NCI-H774 (cell line): ENCODE measurements around the gene IFNA13.
"Not testable (repeated sequence)": the region's sequence is repeated elsewhere in the genome, so short reads cannot be mapped to it uniquely, and the experiment has no call there.

Experiments
- DNase-seq: peaks from one replicate; lab custom pipeline; 2025; lab: John Stamatoyannopoulos, UW

IFNA13 gene

GRCh38 chr9:21367957-21368356 is at the start of gene IFNA13:
Gene IFNA13, minus strand, starts transcription at chr9:21368057. Its CDS starts 47 bp downstream, at chr9:21368010.
- DNase-seq = no peak

- no peak for DNase-seq
Measured at GRCh38 chr9:21415493-21416267, 47.8 kb upstream of the IFNA13 start.

GRCh38 chr9:21414220-21414940 is 46.5 kb upstream of the IFNA13 start:
- DNase-seq = no peak

GRCh38 chr9:21413624-21414023 is 45.8 kb upstream of the IFNA13 start:
- DNase-seq = no peak

- DNase-seq = no peak
Measured at GRCh38 chr9:21413151-21413550, 45.3 kb upstream of the IFNA13 start.

GRCh38 chr9:21412107-21412506 is 44.2 kb upstream of the IFNA13 start:
- DNase-seq = no peak

- no peak for DNase-seq
Measured at GRCh38 chr9:21408817-21409216, 41.0 kb upstream of the IFNA13 start, which contains the start of gene IFNA8. Gene IFNA8, plus strand, starts transcription at chr9:21409117. Its CDS starts 60 bp downstream, at chr9:21409177.

- DNase-seq = no peak
Measured at GRCh38 chr9:21404146-21404545, 36.3 kb upstream of the IFNA13 start.

- no peak for DNase-seq
Measured at GRCh38 chr9:21402386-21403251, 34.8 kb upstream of the IFNA13 start.

GRCh38 chr9:21399956-21400355 is 32.1 kb upstream of the IFNA13 start:
- no peak for DNase-seq

GRCh38 chr9:21398955-21399489 is 31.2 kb upstream of the IFNA13 start:
- no peak for DNase-seq

- no peak for DNase-seq
Measured at GRCh38 chr9:21395778-21396717, 28.2 kb upstream of the IFNA13 start.

GRCh38 chr9:21392270-21392669 is 24.4 kb upstream of the IFNA13 start:
- DNase-seq = no peak

- no peak for DNase-seq
Measured at GRCh38 chr9:21385131-21385670, 17.3 kb upstream of the IFNA13 start, which contains the start of gene IFNA2. Gene IFNA2, minus strand, starts transcription at chr9:21385398. Its CDS starts 69 bp downstream, at chr9:21385329.

- DNase-seq = no peak
Measured at GRCh38 chr9:21383627-21384026, 15.8 kb upstream of the IFNA13 start.

GRCh38 chr9:21381448-21382339 is 13.8 kb upstream of the IFNA13 start:
- no peak for DNase-seq

GRCh38 chr9:21371467-21371866 is 3.6 kb upstream of the IFNA13 start:
- not testable (repeated sequence) for DNase-seq

GRCh38 chr9:21367169-21367568 is 688 bp downstream of the IFNA13 start:
- not testable (repeated sequence) for DNase-seq

- DNase-seq = no peak
Measured at GRCh38 chr9:21362287-21362686, 5.6 kb downstream of the IFNA13 start.
